MCF 10A (cell line): ENCODE data around the gene RNASE3. TPM values are rescaled to one million over a fixed set of nuclear protein-coding genes. Genes with fewer than 3 reads are reported as not detected.
A peak's percentile ranks its signal among the peaks of the same experiment; 100 is the strongest.
"Not testable (repeated sequence)": the region's sequence is repeated elsewhere in the genome, so short reads cannot be mapped to it uniquely, and the experiment has no call there.

Source experiments
- BruUV-seq: library from RNA; stranded (reverse); fragments of 400-500 nt; replicated peaks from 2 replicates; lab custom pipeline; 2021; lab: Mats Ljungman, UMichigan
- CTCF ChIA-PET: fragments of 300-600 bp; sonication (Branson Sonifier 250); formaldehyde crosslinking; extraction: SDS; loops from one replicate; lab custom pipeline; 2021; ENCODE audit warnings: antibody characterized with exemption, inconsistent platforms; lab: Yijun Ruan, JAX
- POLR2A ChIA-PET: fragments of 300-600, 350-650 bp; sonication (Branson Sonifier 250); formaldehyde crosslinking; extraction: SDS; loops from one replicate; lab custom pipeline; 2020; ENCODE audit warnings: antibody characterized with exemption, inconsistent platforms; lab: Yijun Ruan, JAX
- DNase-seq: peaks from one replicate; pipeline ENCODE4 v3.0.0-alpha.2; 2018; ENCODE audit not compliant: unreplicated experiment
- H3K27ac Mint-ChIP-seq: one replicate; pipeline ENCODE4 v1.8.0; 2022; ENCODE audit warnings: mild to moderate bottlenecking, low read depth, mixed read lengths; ENCODE audit not compliant: unreplicated experiment
- H3K27me3 Mint-ChIP-seq: one replicate; pipeline ENCODE4 v1.8.0; 2022; ENCODE audit warnings: mixed read lengths; ENCODE audit not compliant: insufficient read depth, unreplicated experiment
- H3K36me3 Mint-ChIP-seq: one replicate; pipeline ENCODE4 v1.8.0; 2022; ENCODE audit warnings: mild to moderate bottlenecking, moderate library complexity, mixed read lengths; ENCODE audit not compliant: insufficient read depth, unreplicated experiment
- H3K4me1 Mint-ChIP-seq: one replicate; pipeline ENCODE4 v1.8.0; 2022; ENCODE audit warnings: mixed read lengths; ENCODE audit not compliant: insufficient read depth, unreplicated experiment
- H3K4me3 Mint-ChIP-seq: one replicate; pipeline ENCODE4 v1.8.0; 2022; ENCODE audit warnings: mild to moderate bottlenecking, moderate library complexity, mixed read lengths; ENCODE audit not compliant: unreplicated experiment
- H3K9me3 Mint-ChIP-seq: one replicate; pipeline ENCODE4 v1.8.0; 2022; ENCODE audit warnings: mixed read lengths; ENCODE audit not compliant: unreplicated experiment
- CTCF ChIP-seq: fragments of 200-600 bp; IDR thresholded peaks from one replicate; pipeline ENCODE4 v1.8.0; 2022; ENCODE audit warnings: antibody characterized with exemption, mild to moderate bottlenecking; ENCODE audit not compliant: unreplicated experiment
- intact Hi-C: fragments of 100-400 bp; cut with micrococcal nuclease; formaldehyde crosslinking; loops from 2 replicates; pipeline ENCODE4 v1.14.1; 2022
- total RNA-seq: library from RNA; stranded (reverse); gene quantifications from 2 replicates; pipeline ENCODE4 v1.2.3, GENCODE V29; 2022

Gene RNASE3
- total RNA-seq, 1 experiment from 2014 or later: not detected

- H3K4me3 Mint-ChIP-seq: no peak overlapping the region
- no peak for TF ChIP-seq CTCF
- H3K27ac Mint-ChIP-seq: no peak overlapping the region
- peaks cover 18% of the 10 kb centered on the region for H3K27me3 Mint-ChIP-seq
- POLR2A ChIA-PET: no interaction called here
- intact Hi-C loops: no loop called here
- no peak for DNase-seq
- H3K9me3 Mint-ChIP-seq: no peaks in the 10 kb centered on the region
- BruUV-seq: no TSS peak
- CTCF ChIA-PET: no interaction called here
- no peaks in the 10 kb centered on the region for H3K4me1 Mint-ChIP-seq
- no peaks in the 10 kb centered on the region for H3K36me3 Mint-ChIP-seq
Measured at GRCh38 chr14:20905676-20906075, 14.5 kb downstream of the RNASE3 start.

GRCh38 chr14:20907214-20907613 lies 16.0 kb downstream of the RNASE3 start:
- BruUV-seq: no TSS peak
- H3K36me3 Mint-ChIP-seq: no peaks in the 10 kb centered on the region
- ChIA-PET CTCF (no interaction called here), POLR2A (no interaction called here)
- intact Hi-C loops: no loop called here
- DNase-seq: no peak
- no peak overlapping the region for H3K4me3 Mint-ChIP-seq
- no peak overlapping the region for H3K27ac Mint-ChIP-seq
- H3K9me3 Mint-ChIP-seq: no peaks in the 10 kb centered on the region
- peaks cover 12% of the 10 kb centered on the region for H3K27me3 Mint-ChIP-seq
- TF ChIP-seq CTCF: no peak
- H3K4me1 Mint-ChIP-seq: no peaks in the 10 kb centered on the region

- BruUV-seq, CTCF ChIA-PET, H3K36me3 Mint-ChIP-seq, intact Hi-C loops, POLR2A ChIA-PET, H3K27ac Mint-ChIP-seq, DNase-seq, H3K4me1 Mint-ChIP-seq, H3K9me3 Mint-ChIP-seq, H3K4me3 Mint-ChIP-seq: not testable (repeated sequence)
- H3K27me3 Mint-ChIP-seq: peaks cover 12% of the 10 kb centered on the region
Measured at GRCh38 chr14:20910822-20911221, 19.6 kb downstream of the RNASE3 start.

- CTCF ChIA-PET: interaction anchor here (1.3 kb wide), 1 partner anchor 52 kb away, joined by 4 read pairs; no protein-coding TSS in a partner anchor
- POLR2A ChIA-PET, H3K4me1 Mint-ChIP-seq, H3K27ac Mint-ChIP-seq, H3K9me3 Mint-ChIP-seq, BruUV-seq, H3K4me3 Mint-ChIP-seq, H3K27me3 Mint-ChIP-seq, H3K36me3 Mint-ChIP-seq, intact Hi-C loops: not testable (repeated sequence)
- DNase-seq: peak; percentile 48
Measured at GRCh38 chr14:20919038-20919756, 28.0 kb downstream of the RNASE3 start.

- H3K4me3 Mint-ChIP-seq, H3K36me3 Mint-ChIP-seq, H3K4me1 Mint-ChIP-seq, POLR2A ChIA-PET, intact Hi-C loops, DNase-seq, BruUV-seq, CTCF ChIA-PET, H3K27ac Mint-ChIP-seq, H3K9me3 Mint-ChIP-seq: not testable (repeated sequence)
- H3K27me3 Mint-ChIP-seq: peaks cover 36% of the 10 kb centered on the region
Measured at GRCh38 chr14:20923766-20924297, 32.6 kb downstream of the RNASE3 start.
